ENCODE data around the gene LRP1.

- TF ChIP-seq CTCF (conservative IDR thresholded peaks at IDR 0.05; ENCODE audit: low read length) (no peak), EZH2phosphoT487 (IDR thresholded peaks at IDR 0.05; ENCODE audit: borderline replicate concordance) (no peak)
Measured at GRCh38 chr12:57130941-57131340, 2.7 kb downstream of the LRP1 start.

Measured in Loucy (cell line).